Caco-2 (cell line): Measurements from ENCODE around the gene PSTPIP2. TPM values are rescaled to one million over a fixed set of nuclear protein-coding genes. Genes with fewer than 3 reads are reported as not detected.

Experiments used
- Bru-seq: library from RNA; stranded (reverse); fragments of 400-500 nt; gene quantifications from one replicate; lab custom pipeline; 2021; lab: Mats Ljungman, UMichigan
- BruChase-seq, 2 experiments: library from RNA; stranded (reverse); fragments of 400-500 nt; gene quantifications; one replicate each; lab custom pipeline; 2021; lab: Mats Ljungman, UMichigan
- BruUV-seq: library from RNA; stranded (reverse); fragments of 400-500 nt; replicated peaks from 2 replicates; lab custom pipeline; 2021; lab: Mats Ljungman, UMichigan
- CTCF ChIA-PET: fragments of 300-600 bp; sonication (Branson Sonifier 250); formaldehyde crosslinking; loops from one replicate; lab custom pipeline; 2022; ENCODE audit warnings: antibody characterized with exemption; lab: Charles Lee
- POLR2A ChIA-PET: fragments of 300-600 bp; sonication (Branson Sonifier 250); formaldehyde crosslinking; loops from one replicate; lab custom pipeline; 2022; ENCODE audit warnings: antibody characterized with exemption; lab: Charles Lee
- DNase-seq, 2 experiments: peaks; one replicate each; pipeline versions ENCODE4 v3.0.0 to v3.0.0-alpha.2; 2020 to 2022
- H3K27me3 ChIP-seq: replicated peaks from 2 replicates; pipeline ENCODE4 v1.6.0; 2011; ENCODE audit warnings: low read length; ENCODE audit not compliant: control insufficient read depth, insufficient read depth
- H3K36me3 ChIP-seq: 2 replicates; pipeline ENCODE4 v1.5.1; 2011; ENCODE audit warnings: low read length; ENCODE audit not compliant: control insufficient read depth, insufficient read depth
- H3K4me1 ChIP-seq: fragments of 250-450 bp; sonication (Bioruptor Pico); 2 replicates; pipeline ENCODE4 v1.5.1; 2020; ENCODE audit warnings: mild to moderate bottlenecking
- H3K4me3 ChIP-seq: 2 replicates; pipeline ENCODE4 v1.5.1; 2011; ENCODE audit warnings: low read depth, mild to moderate bottlenecking, control low read depth, low read length
- H3K9me3 ChIP-seq: fragments of 250-450 bp; sonication (Bioruptor Pico); 2 replicates; pipeline ENCODE4 v1.5.1; 2020; ENCODE audit warnings: mild to moderate bottlenecking, moderate library complexity
- H3K27ac Mint-ChIP-seq: one replicate; pipeline ENCODE4 v1.8.0; 2022; ENCODE audit warnings: mixed read lengths; ENCODE audit not compliant: unreplicated experiment
- H3K27me3 Mint-ChIP-seq: one replicate; pipeline ENCODE4 v1.8.0; 2022; ENCODE audit warnings: mixed read lengths; ENCODE audit not compliant: insufficient read depth, unreplicated experiment
- H3K36me3 Mint-ChIP-seq: one replicate; pipeline ENCODE4 v1.8.0; 2022; ENCODE audit warnings: mild to moderate bottlenecking, mixed read lengths; ENCODE audit not compliant: insufficient read depth, unreplicated experiment
- H3K4me1 Mint-ChIP-seq: one replicate; pipeline ENCODE4 v1.8.0; 2022; ENCODE audit warnings: low read depth, mixed read lengths; ENCODE audit not compliant: unreplicated experiment
- H3K4me3 Mint-ChIP-seq: one replicate; pipeline ENCODE4 v1.8.0; 2022; ENCODE audit warnings: mild to moderate bottlenecking, moderate library complexity, mixed read lengths; ENCODE audit not compliant: unreplicated experiment
- H3K9me3 Mint-ChIP-seq: one replicate; pipeline ENCODE4 v1.8.0; 2022; ENCODE audit warnings: mixed read lengths; ENCODE audit not compliant: unreplicated experiment
- CTCF ChIP-seq, 2 experiments: fragments of 200-600 bp in 1 of 2; IDR thresholded peaks; 1 replicate in 1 of 2; 2 replicates in 1 of 2; pipeline versions ENCODE4 v1.5.1 to v1.8.0; 2011 to 2022; ENCODE audit warnings: antibody characterized with exemption in 1 of 2, control low read depth in 1 of 2, inconsistent platforms in 1 of 2, low read depth in 1 of 2, low read length in 1 of 2, mild to moderate bottlenecking in 1 of 2, moderate library complexity in 1 of 2; ENCODE audit not compliant: insufficient read depth in 1 of 2, severe bottlenecking in 1 of 2, unreplicated experiment in 1 of 2
- intact Hi-C: fragments of 100-400 bp; cut with micrococcal nuclease; formaldehyde crosslinking; loops from one replicate; pipeline ENCODE4 v1.10.0; 2022; ENCODE audit not compliant: unreplicated experiment
- long read RNA-seq: library from polyadenylated mRNA; stranded (forward); transcript quantifications from one replicate; pipeline ENCODE4 v2.0.0, GENCODE V29; 2022
- total RNA-seq: library from RNA; stranded (reverse); gene quantifications from 2 replicates; pipeline ENCODE4 v1.2.3, GENCODE V29; 2022

PSTPIP2 gene
- total RNA-seq (13.3 and 13.7 TPM in 2 replicates), Bru-seq, nascent RNA (percentile 59 among the genes with signal in this experiment), BruChase-seq, experiment 1, labeled RNA remaining after a 2-hour chase (percentile 59 among the genes with signal in this experiment), BruChase-seq, experiment 2, labeled RNA remaining after a 6-hour chase (percentile 62 among the genes with signal in this experiment)
- long read RNA-seq, transcript PSTPIP2-201 (15 exons, 3,000 nt): major isoform, 22 of 33 reads
- long read RNA-seq, partial matches to known transcripts: 3 of 33 reads
- long read RNA-seq, other reads (novel, unspliced or antisense): 7 of 33 reads

GRCh38 chr18:46071653-46072375 is at the start of gene PSTPIP2:
Gene PSTPIP2, minus strand, starts transcription at chr18:46072260. Its CDS starts 72 bp downstream, at chr18:46072188.
- Histone ChIP-seq H3K4me3 (peak within 1 kb of the TSS; percentile 63), H3K4me1 (0 out of 2 replicates have a peak, but pooled peaks cover 3% of the 10 kb centered on the region), H3K27me3 (no peaks in the 10 kb centered on the region), H3K9me3 (no peaks in the 10 kb centered on the region), H3K36me3 (no peaks in the 10 kb centered on the region)
- ChIA-PET CTCF (no interaction called here), POLR2A (interaction anchor here (0.5 kb wide), 1 partner anchor 73 kb away, joined by 3 read pairs; no protein-coding TSS in a partner anchor)
- peaks cover 24% of the 10 kb centered on the region for H3K36me3 Mint-ChIP-seq
- H3K9me3 Mint-ChIP-seq: no peaks in the 10 kb centered on the region
- DNase-seq: peak; percentile 51 to 65
- peak within 1 kb of the TSS; percentile 78 for H3K4me3 Mint-ChIP-seq
- no TSS peak for BruUV-seq
- intact Hi-C loops: loop anchor here (1.0 to 5.0 kb wide), 4 partner anchors 91 to 405 kb away; partner anchors contain the start of gene EPG5
- peak within 1 kb of the TSS; percentile 79 for H3K27ac Mint-ChIP-seq
- H3K27me3 Mint-ChIP-seq: no peaks in the 10 kb centered on the region
- peaks cover 8% of the 10 kb centered on the region for H3K4me1 Mint-ChIP-seq
- no peak for TF ChIP-seq CTCF (IDR thresholded peaks at IDR 0.05; ENCODE audit: insufficient read depth in 1 of 2, low read depth in 1 of 2, low read length in 1 of 2, severe bottlenecking in 1 of 2, unreplicated experiment in 1 of 2)

GRCh38 chr18:46113751-46114150 is 41.7 kb upstream of the PSTPIP2 start:
- CTCF ChIA-PET: no interaction called here
- no peak overlapping the region for H3K4me3 ChIP-seq
- no TSS peak for BruUV-seq
- Mint-ChIP-seq H3K4me1 (no peaks in the 10 kb centered on the region), H3K9me3 (no peaks in the 10 kb centered on the region), H3K36me3 (peaks cover 13% of the 10 kb centered on the region), H3K27ac (no peak overlapping the region), H3K4me3 (no peak overlapping the region), H3K27me3 (no peaks in the 10 kb centered on the region)
- H3K4me1 ChIP-seq: no peaks in the 10 kb centered on the region
- intact Hi-C loops: no loop called here
- H3K9me3 ChIP-seq: no peaks in the 10 kb centered on the region
- no peaks in the 10 kb centered on the region for H3K27me3 ChIP-seq
- no peak for TF ChIP-seq CTCF (IDR thresholded peaks at IDR 0.05; ENCODE audit: insufficient read depth in 1 of 2, low read depth in 1 of 2, low read length in 1 of 2, severe bottlenecking in 1 of 2, unreplicated experiment in 1 of 2)
- no peaks in the 10 kb centered on the region for H3K36me3 ChIP-seq
- no peak for DNase-seq
- POLR2A ChIA-PET: no interaction called here

DNA sequence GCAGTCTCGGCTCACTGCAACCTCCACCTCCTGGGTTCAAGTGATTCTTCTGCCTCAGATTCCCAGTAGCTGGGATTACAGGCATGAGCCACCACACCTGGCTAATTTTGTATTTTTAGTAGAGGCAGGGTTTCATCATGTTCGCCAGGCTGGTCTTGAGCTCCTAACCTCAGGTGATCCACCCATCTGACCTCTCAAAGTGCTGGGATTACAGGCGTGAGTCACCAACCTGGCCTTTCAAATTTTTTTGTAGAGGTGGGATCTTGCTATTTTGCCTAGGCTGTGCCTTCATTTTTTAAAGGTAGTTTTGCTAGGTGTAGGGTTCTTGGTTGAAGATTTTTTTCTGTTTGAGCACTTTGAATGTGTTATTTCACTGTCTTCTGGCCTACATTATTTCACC is 38.3 kb upstream of the PSTPIP2 start:
- H3K4me3 Mint-ChIP-seq: no peak overlapping the region
- ChIA-PET CTCF (no interaction called here), POLR2A (no interaction called here)
- no peak overlapping the region for H3K27ac Mint-ChIP-seq
- H3K4me3 ChIP-seq: no peak overlapping the region
- TF ChIP-seq CTCF (IDR thresholded peaks at IDR 0.05; ENCODE audit: insufficient read depth in 1 of 2, low read depth in 1 of 2, low read length in 1 of 2, severe bottlenecking in 1 of 2, unreplicated experiment in 1 of 2): no peak
- no peaks in the 10 kb centered on the region for H3K36me3 ChIP-seq
- intact Hi-C loops: no loop called here
- H3K9me3 ChIP-seq: no peaks in the 10 kb centered on the region
- H3K27me3 ChIP-seq: no peaks in the 10 kb centered on the region
- H3K9me3 Mint-ChIP-seq: no peaks in the 10 kb centered on the region
- H3K36me3 Mint-ChIP-seq: peaks cover 14% of the 10 kb centered on the region
- H3K4me1 ChIP-seq: no peaks in the 10 kb centered on the region
- no TSS peak for BruUV-seq
- DNase-seq: no peak
- no peaks in the 10 kb centered on the region for H3K4me1 Mint-ChIP-seq
- no peaks in the 10 kb centered on the region for H3K27me3 Mint-ChIP-seq
